ENCODE measurements around the gene EXD3. TPM values are rescaled to one million over a fixed set of nuclear protein-coding genes. Genes with fewer than 3 reads are reported as not detected.

EXD3 gene
- total RNA-seq, 1 donor from 2014 or later = 12.0 TPM

GRCh38 chr9:137365552-137366444, 57.2 kb downstream of the EXD3 start:
- no peak for DNase-seq (ENCODE audit: low spot score)

- no peak for DNase-seq (ENCODE audit: low spot score)
Measured at GRCh38 chr9:137365056-137365455, 57.9 kb downstream of the EXD3 start.

GRCh38 chr9:137359850-137360249, 63.1 kb downstream of the EXD3 start:
- no peak for DNase-seq (ENCODE audit: low spot score)

- DNase-seq (ENCODE audit: low spot score) = no peak
Measured at GRCh38 chr9:137358126-137358525, 64.8 kb downstream of the EXD3 start.

- no peak for DNase-seq (ENCODE audit: low spot score)
Measured at GRCh38 chr9:137357166-137357565, 65.8 kb downstream of the EXD3 start.

GRCh38 chr9:137355761-137356365, 67.1 kb downstream of the EXD3 start:
- DNase-seq (ENCODE audit: low spot score) = no peak

- no peak for DNase-seq (ENCODE audit: low spot score)
Measured at GRCh38 chr9:137354845-137355760, 67.9 kb downstream of the EXD3 start.

- no peak for DNase-seq (ENCODE audit: low spot score)
Measured at GRCh38 chr9:137354153-137354844, 68.7 kb downstream of the EXD3 start.

GRCh38 chr9:137353223-137354152, 69.5 kb downstream of the EXD3 start:
- DNase-seq (ENCODE audit: low spot score) = no peak

- no peak for DNase-seq (ENCODE audit: low spot score)
Measured at GRCh38 chr9:137352511-137353222, 70.3 kb downstream of the EXD3 start.

GRCh38 chr9:137351781-137352501, 71.0 kb downstream of the EXD3 start:
- DNase-seq (ENCODE audit: low spot score) = no peak

- no peak for DNase-seq (ENCODE audit: low spot score)
Measured at GRCh38 chr9:137350696-137351584, 72.0 kb downstream of the EXD3 start.

- DNase-seq (ENCODE audit: low spot score) = no peak
Measured at GRCh38 chr9:137349471-137350033, 73.4 kb downstream of the EXD3 start.

- no peak for DNase-seq (ENCODE audit: low spot score)
Measured at GRCh38 chr9:137348769-137349470, 74.0 kb downstream of the EXD3 start.

- DNase-seq (ENCODE audit: low spot score) = no peak
Measured at GRCh38 chr9:137347928-137348327, 75.0 kb downstream of the EXD3 start.

GRCh38 chr9:137342482-137342881, 80.5 kb downstream of the EXD3 start:
- DNase-seq (ENCODE audit: low spot score) = no peak

GRCh38 chr9:137341227-137341626, 81.7 kb downstream of the EXD3 start:
- DNase-seq (ENCODE audit: low spot score) = no peak

Data from umbilical cord (tissue), 2 donors.